Ovary (tissue), 9 donors: ENCODE data around the gene CHD2. TPM values are rescaled to one million over a fixed set of nuclear protein-coding genes. Genes with fewer than 3 reads are reported as not detected.

Source experiments
- DNase-seq, 5 donors: peaks; one replicate each; pipeline ENCODE4 v3.0.0-alpha.2; 2019 to 2020
- H3K27ac ChIP-seq, 2 donors: fragments of 200-600 bp; one replicate each; pipeline versions ENCODE4 v1.5.1 to v1.8.0; 2019 to 2022
- H3K27me3 ChIP-seq: fragments of 200-600 bp; one replicate; pipeline ENCODE4 v1.8.0; 2022
- H3K36me3 ChIP-seq: fragments of 200-600 bp; sonication (generic); one replicate; pipeline ENCODE4 v1.5.1; 2019
- H3K4me1 ChIP-seq: one replicate; pipeline ENCODE4 v1.8.1; 2013; ENCODE audit warnings: mild to moderate bottlenecking, moderate library complexity; ENCODE audit not compliant: insufficient read depth
- H3K4me3 ChIP-seq: fragments of 200-600 bp; sonication (generic); one replicate; pipeline ENCODE4 v1.5.1; 2017
- H3K9me3 ChIP-seq, 2 donors: fragments of 200-600 bp in 1 of 2; sonication (generic) in 1 of 2; one replicate each; pipeline versions ENCODE4 v1.5.1 to v1.8.1; 2013 to 2019; ENCODE audit warnings: mild to moderate bottlenecking in 1 of 2, moderate library complexity in 1 of 2
- EP300 ChIP-seq: sonication (generic); formaldehyde crosslinking; IDR thresholded peaks from one replicate; pipeline ENCODE4 v1.6.1; 2017; ENCODE audit warnings: antibody characterized with exemption
- POLR2A ChIP-seq: fragments of 450-650 bp; IDR thresholded peaks from one replicate; pipeline ENCODE4 v1.6.1; 2017; ENCODE audit warnings: antibody characterized with exemption, mild to moderate bottlenecking, moderate library complexity
- WGBS, 3 donors: extraction: QIAGEN DNeasy Blood & Tissue Kit in 1 of 3; methylation state at CpG; one replicate each; pipeline versions ENCODE4 v1.1.5 to v1.1.7; 2013 to 2017; 5-methylcytosine and 5-hydroxymethylcytosine counted together
- intact Hi-C, 4 donors: fragments of 100-400 bp; cut with DNase I; formaldehyde crosslinking; loops; one replicate each; pipeline versions ENCODE4 v1.11.0 to v1.15.1; 2022 to 2023
- polyA plus RNA-seq, 2 donors: library from polyadenylated mRNA; stranded (reverse); fragments of 200-250 nt in 1 of 2; fragments of 350-450 nt in 1 of 2; fragmentation: Illumina TruSeq in 1 of 2; extraction: RNeasy Lipid Tissue Mini Kit (QIAGEN cat#74804) in 1 of 2; gene quantifications; one replicate each; pipeline ENCODE4 v1.2.3, GENCODE V29; 2013 to 2014
- total RNA-seq, 7 donors: library from RNA; depleted of rRNA in 2 of 7; stranded (reverse); fragments of >200 nt in 2 of 7; fragmentation: NEBNext Ultra II Directional in 3 of 7; extraction: Animal tissue kit (Norgen Biotek cat#: 25700) in 3 of 7; gene quantifications; one replicate each; pipeline versions ENCODE4 v1.1.0 to v1.2.4, GENCODE V29; 2016 to 2023
- TF ChIP-seq, protein P1 (sequence below), 3 donors: fragments of 450-650 bp in 2 of 3; fragments of 200-600 bp in 1 of 3; IDR thresholded peaks; one replicate each; pipeline versions ENCODE4 v1.5.1 to v1.8.0; 2016 to 2022; ENCODE audit warnings: antibody characterized with exemption in 3 of 3, mild to moderate bottlenecking in 1 of 3
- donor health status: DM: no; HTN: no; CAD: no; lungs with moderate emphysema.
- donor health status: DM: no; HTN: no; CAD: no.
- donor health status: Bipolar disorder and iron deficiency.
- donor health status: DM: yes; HTN: yes; CAD: no.
- donor health status: DM: no; HTN: no; CAD: no.
- donor health status: DM: yes; HTN: yes; CAD: no.

CHD2 gene
- total and polyA plus RNA-seq, 9 donors: 43.6 to 146 (median 98.2) TPM

DNA sequence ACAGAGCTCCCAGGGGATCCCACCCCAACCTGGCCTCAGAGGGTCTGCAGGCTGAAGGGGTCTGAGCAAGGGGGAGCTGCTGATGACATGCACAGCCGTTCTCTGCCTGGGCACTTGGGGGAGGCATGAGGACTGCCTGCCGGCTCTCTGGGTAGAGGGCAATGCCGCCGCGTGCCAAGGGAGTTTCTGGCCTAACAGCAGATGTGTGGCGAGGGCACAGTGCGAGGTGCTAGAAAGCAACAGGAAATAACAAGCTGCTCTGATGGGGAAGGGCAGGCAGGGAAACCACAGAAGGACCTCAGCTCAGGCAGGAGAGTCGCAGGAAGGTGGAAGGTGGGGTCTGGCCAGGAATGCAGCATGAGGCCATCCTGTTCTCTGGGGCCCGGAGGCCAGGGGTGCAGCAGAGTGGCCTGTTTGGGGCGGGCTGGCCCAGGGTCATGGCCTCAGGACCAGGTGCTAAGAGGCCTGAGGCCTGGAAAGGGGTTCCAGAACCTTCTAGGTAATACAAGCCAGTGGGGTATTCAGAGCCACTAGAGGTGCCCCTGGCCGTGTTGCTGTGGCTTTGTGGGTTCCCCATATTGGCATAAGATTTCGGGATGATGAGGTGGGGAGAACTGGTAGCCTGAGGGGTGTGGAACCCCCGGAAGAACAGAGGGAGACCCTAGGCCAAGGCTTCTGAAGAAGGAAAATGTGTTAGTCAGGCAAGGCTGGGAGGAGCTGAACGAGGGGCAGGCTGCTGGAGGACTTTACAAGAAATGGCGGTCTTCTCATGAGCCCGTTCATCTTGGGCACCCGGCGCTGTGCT, 147.7 kb downstream of the CHD2 start:
- no peaks in the 10 kb centered on the region for H3K4me1 ChIP-seq
- DNase-seq: no peak
- H3K9me3 ChIP-seq: no peaks in the 10 kb centered on the region
- no peak for TF ChIP-seq EP300
- TF ChIP-seq POLR2A: no peak
- TF ChIP-seq, protein P1, sequence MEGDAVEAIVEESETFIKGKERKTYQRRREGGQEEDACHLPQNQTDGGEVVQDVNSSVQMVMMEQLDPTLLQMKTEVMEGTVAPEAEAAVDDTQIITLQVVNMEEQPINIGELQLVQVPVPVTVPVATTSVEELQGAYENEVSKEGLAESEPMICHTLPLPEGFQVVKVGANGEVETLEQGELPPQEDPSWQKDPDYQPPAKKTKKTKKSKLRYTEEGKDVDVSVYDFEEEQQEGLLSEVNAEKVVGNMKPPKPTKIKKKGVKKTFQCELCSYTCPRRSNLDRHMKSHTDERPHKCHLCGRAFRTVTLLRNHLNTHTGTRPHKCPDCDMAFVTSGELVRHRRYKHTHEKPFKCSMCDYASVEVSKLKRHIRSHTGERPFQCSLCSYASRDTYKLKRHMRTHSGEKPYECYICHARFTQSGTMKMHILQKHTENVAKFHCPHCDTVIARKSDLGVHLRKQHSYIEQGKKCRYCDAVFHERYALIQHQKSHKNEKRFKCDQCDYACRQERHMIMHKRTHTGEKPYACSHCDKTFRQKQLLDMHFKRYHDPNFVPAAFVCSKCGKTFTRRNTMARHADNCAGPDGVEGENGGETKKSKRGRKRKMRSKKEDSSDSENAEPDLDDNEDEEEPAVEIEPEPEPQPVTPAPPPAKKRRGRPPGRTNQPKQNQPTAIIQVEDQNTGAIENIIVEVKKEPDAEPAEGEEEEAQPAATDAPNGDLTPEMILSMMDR (IDR thresholded peaks at IDR 0.05): no peak
- H3K36me3 ChIP-seq: no peaks in the 10 kb centered on the region
- WGBS, 3 donors: 87 to 93% (median 88%) methylated on average over 18 of the region's 18 CpGs
- H3K4me3 ChIP-seq: no peak overlapping the region
- H3K27me3 ChIP-seq: no peaks in the 10 kb centered on the region
- no peak overlapping the region for H3K27ac ChIP-seq
- intact Hi-C loops: no loop called here

DNA sequence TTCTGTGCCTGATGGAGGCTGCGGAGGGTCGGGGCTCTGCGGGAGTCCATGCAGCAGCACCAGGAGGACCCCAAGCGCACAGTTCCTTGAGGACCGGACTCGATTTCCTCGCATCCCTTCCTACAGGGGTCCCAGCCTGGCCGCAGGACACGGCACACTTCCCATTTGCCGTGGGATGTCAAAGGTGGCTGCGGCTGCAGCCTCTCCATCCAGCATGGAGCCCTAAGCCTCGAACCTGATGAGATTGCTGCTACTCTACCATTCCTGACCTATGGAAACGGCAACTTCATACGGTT, 148.2 kb downstream of the CHD2 start:
- intact Hi-C loops: no loop called here
- TF ChIP-seq EP300: no peak
- WGBS, 3 donors: 92 to 97% (median 93%) methylated on average over 13 to 14 of the region's 14 CpGs
- no peaks in the 10 kb centered on the region for H3K4me1 ChIP-seq
- H3K36me3 ChIP-seq: no peaks in the 10 kb centered on the region
- H3K9me3 ChIP-seq: no peaks in the 10 kb centered on the region
- DNase-seq: no peak
- no peak overlapping the region for H3K4me3 ChIP-seq
- no peak overlapping the region for H3K27ac ChIP-seq
- no peaks in the 10 kb centered on the region for H3K27me3 ChIP-seq

DNA sequence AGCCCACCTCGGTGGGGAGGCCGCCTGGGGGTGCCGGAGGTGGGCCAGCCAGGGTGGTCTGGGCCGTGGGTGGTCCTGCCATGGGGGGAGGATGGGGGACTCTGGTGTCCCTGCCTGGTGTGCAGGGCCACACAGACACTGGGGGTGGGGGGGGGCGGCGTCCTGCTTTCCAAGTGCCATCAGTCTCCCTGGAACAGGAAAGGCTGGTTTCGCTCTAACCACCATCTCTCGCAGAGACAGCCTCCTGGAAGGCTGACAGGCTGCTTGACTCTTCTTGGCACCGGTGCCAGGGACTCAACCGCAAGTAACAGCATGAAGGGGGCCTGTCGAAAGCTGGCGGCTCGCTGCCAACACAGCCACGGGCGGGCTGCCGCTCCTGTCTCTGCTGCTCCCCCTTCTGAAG, 148.6 kb downstream of the CHD2 start:
- WGBS, 3 donors: 73 to 89% (median 81%) methylated on average over 16 of the region's 16 CpGs
- intact Hi-C loops: no loop called here
- Histone ChIP-seq H3K4me3 (no peak overlapping the region), H3K27me3 (no peaks in the 10 kb centered on the region), H3K27ac (no peak overlapping the region), H3K9me3 (no peaks in the 10 kb centered on the region), H3K36me3 (no peaks in the 10 kb centered on the region), H3K4me1 (no peaks in the 10 kb centered on the region)
- no peak for DNase-seq
- TF ChIP-seq POLR2A (no peak), EP300 (no peak)
- TF ChIP-seq, protein P1 (IDR thresholded peaks at IDR 0.05): no peak

DNA sequence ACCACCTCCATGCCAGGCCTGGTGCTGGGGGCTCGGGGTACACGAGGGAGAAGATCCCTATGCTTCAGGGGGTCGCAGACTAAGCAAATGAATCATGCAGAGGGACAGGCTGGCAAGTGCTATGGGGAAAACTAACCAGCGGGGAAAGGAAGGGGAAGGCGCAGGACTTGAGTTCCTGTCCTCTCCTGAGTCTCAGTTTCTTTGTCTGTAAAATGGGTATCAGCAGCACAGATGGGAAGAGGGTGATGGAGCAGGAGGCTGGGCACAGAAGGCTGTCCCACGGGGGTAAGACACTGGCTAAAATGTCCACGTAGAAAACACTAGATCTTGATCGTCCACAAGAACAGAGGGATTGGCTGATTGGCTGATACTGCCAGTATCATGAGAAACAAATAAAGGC, 149.1 kb downstream of the CHD2 start:
- no peaks in the 10 kb centered on the region for H3K9me3 ChIP-seq
- no peaks in the 10 kb centered on the region for H3K36me3 ChIP-seq
- TF ChIP-seq POLR2A (no peak), EP300 (no peak)
- TF ChIP-seq, protein P1 (IDR thresholded peaks at IDR 0.05): no peak
- no peak overlapping the region for H3K4me3 ChIP-seq
- no peaks in the 10 kb centered on the region for H3K27me3 ChIP-seq
- no peak for DNase-seq
- intact Hi-C loops: no loop called here
- WGBS, 3 donors: 75 to 84% (median 80%) methylated on average over 8 of the region's 8 CpGs
- no peak overlapping the region for H3K27ac ChIP-seq
- no peaks in the 10 kb centered on the region for H3K4me1 ChIP-seq

DNA sequence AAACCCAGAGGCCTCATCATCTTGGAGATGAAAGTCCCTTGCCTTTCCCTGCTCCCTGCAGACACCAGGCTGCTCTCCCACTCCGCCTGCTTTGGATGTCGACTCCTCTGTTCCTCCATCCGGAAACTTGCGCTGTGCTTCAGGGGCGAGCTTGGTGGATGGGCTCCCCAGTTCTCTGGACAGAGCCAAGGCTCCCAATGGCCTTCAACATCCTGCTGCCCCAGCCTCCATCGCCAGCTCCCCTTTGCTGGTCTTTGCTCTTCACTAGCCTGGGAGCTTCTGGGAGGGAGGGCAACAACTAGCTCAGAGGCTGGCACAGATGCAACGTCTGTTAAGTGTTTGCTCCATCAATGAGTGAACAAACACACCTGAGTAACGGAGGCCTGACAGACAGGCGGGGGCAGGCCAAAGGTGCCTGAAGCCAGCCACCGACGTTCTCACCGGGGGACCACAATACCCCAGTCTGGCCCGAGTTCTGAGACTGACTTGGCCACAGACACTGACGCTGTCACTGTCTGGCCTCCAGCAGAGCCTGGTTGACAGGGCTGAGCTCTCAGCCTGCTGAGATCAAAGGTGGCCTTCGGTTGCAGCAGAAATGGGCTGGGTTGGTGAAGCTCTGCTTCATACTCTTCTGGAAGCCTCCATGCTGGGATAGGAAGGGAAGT, 149.9 kb downstream of the CHD2 start:
- WGBS, 3 donors: 77 to 88% (median 86%) methylated on average over 13 to 15 of the region's 15 CpGs
- DNase-seq: no peak
- intact Hi-C loops: no loop called here
- H3K27me3 ChIP-seq: no peaks in the 10 kb centered on the region
- H3K27ac ChIP-seq: no peak overlapping the region
- TF ChIP-seq, protein P1 (IDR thresholded peaks at IDR 0.05): no peak
- TF ChIP-seq POLR2A (no peak), EP300 (no peak)
- H3K36me3 ChIP-seq: no peaks in the 10 kb centered on the region
- H3K4me1 ChIP-seq: no peaks in the 10 kb centered on the region
- H3K4me3 ChIP-seq: no peak overlapping the region
- H3K9me3 ChIP-seq: no peaks in the 10 kb centered on the region
